Parathyroid adenoma (tissue), 2 donors: ENCODE results near the gene RPS16.

Source experiments
- H2AFZ ChIP-seq: fragments of 300-600 bp; sonication (generic); one replicate; pipeline ENCODE4 v1.7.0; 2017; ENCODE audit warnings: antibody characterized with exemption, mild to moderate bottlenecking
- H3K27ac ChIP-seq: fragments of 300-600 bp; sonication (generic); one replicate; pipeline ENCODE4 v1.7.0; 2017
- H3K27me3 ChIP-seq: fragments of 300-600 bp; sonication (generic); one replicate; pipeline ENCODE4 v1.7.0; 2017; ENCODE audit warnings: low read length; ENCODE audit not compliant: control insufficient read depth, insufficient read depth
- H3K36me3 ChIP-seq: fragments of 300-600 bp; sonication (generic); one replicate; pipeline ENCODE4 v1.7.0; 2017; ENCODE audit warnings: low read length; ENCODE audit not compliant: control insufficient read depth, insufficient read depth
- H3K4me1 ChIP-seq: fragments of 300-600 bp; sonication (generic); one replicate; pipeline ENCODE4 v1.7.0; 2017; ENCODE audit warnings: control low read depth
- H3K4me2 ChIP-seq: fragments of 300-600 bp; sonication (generic); one replicate; pipeline ENCODE4 v1.7.0; 2017; ENCODE audit warnings: low read length
- H3K4me3 ChIP-seq: fragments of 300-600 bp; sonication (generic); one replicate; pipeline ENCODE4 v1.7.0; 2017; ENCODE audit warnings: low read depth, low read length
- H3K79me2 ChIP-seq: fragments of 300-600 bp; sonication (generic); one replicate; pipeline ENCODE4 v1.7.0; 2017; ENCODE audit warnings: control low read depth
- H3K9ac ChIP-seq: fragments of 300-600 bp; sonication (generic); one replicate; pipeline ENCODE4 v1.7.0; 2017; ENCODE audit warnings: mild to moderate bottlenecking
- H3K9me3 ChIP-seq: fragments of 300-600 bp; sonication (generic); one replicate; pipeline ENCODE4 v1.7.0; 2017; ENCODE audit warnings: low read length; ENCODE audit not compliant: control insufficient read depth
- TF ChIP-seq, protein P1 (sequence below): fragments of 300-600 bp; sonication (generic); IDR thresholded peaks from one replicate; pipeline ENCODE4 v1.7.0; 2017; ENCODE audit warnings: antibody characterized with exemption, mild to moderate bottlenecking
- donor health status: primary hyperparathyroidism.

The RPS16 gene

DNA sequence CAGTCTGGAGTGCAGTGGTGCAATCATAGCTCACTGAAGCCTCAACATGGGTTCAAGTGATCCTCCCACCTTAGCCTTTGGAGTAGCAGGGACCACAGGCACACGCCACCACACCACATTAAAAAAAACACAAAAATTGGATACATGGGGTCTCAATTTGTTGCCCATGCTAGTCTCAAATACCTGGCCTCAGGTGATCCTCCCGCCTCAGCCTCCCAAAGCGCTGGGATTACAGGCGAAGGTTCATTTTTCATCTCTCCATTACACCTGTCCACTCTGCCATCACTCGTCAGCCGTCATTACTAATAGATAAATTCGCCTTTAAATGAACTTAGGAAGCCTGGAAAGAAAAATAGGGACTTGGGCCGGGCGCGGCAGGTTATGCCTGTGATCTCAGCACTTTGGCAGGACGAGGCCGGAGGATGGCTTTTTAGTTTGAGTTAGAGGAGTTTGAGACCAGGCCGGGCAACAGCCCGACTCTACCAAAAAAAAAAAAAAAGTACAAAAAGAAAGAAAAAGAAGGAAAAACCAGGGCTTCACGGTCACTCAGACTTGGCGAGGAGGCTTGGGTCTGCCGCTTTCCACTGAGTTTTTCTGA is 8.9 kb upstream of the RPS16 start:
- peak overlapping the region; percentile 84 for H3K27ac ChIP-seq

DNA sequence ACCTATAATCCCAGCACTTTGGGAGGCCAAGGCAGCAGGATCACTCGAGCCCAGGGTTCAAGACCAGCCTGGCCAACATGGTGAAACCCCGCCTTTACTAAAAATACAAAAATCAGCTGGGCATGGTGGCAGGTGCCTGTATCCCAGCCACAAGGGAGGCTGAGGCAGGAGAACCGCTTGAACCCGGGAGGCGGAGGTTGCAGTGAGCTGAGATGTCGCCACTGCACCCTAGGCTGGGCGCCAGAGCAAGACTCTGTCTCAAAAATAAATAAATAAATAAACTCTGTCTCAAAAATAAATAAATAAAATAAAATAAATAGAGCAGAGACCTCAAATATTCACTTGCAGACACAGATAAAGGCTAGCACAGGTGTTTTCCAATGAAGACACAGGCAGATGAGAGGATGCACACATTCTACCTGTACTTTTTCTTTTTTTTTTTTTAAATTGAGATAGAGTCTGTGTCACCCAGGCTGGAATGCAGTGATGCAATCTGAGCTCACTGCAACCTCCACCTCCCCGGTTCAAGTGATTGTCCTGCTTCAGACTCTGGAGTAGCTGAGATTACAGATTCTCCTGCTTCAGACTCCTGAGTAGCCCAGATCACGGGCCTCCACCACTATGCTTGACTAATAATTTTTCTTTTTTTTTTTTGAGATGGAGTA is 2.7 kb upstream of the RPS16 start:
- H3K4me3 ChIP-seq, result no peak overlapping the region
- H3K36me3 ChIP-seq, result no peaks in the 10 kb centered on the region
- no peak overlapping the region for H3K9ac ChIP-seq
- no peak overlapping the region for H3K4me2 ChIP-seq
- H3K9me3 ChIP-seq, result no peaks in the 10 kb centered on the region
- peaks cover 22% of the 10 kb centered on the region for H3K79me2 ChIP-seq
- H3K27ac ChIP-seq, result no peak overlapping the region
- H3K27me3 ChIP-seq, result no peaks in the 10 kb centered on the region
- TF ChIP-seq, protein P1, sequence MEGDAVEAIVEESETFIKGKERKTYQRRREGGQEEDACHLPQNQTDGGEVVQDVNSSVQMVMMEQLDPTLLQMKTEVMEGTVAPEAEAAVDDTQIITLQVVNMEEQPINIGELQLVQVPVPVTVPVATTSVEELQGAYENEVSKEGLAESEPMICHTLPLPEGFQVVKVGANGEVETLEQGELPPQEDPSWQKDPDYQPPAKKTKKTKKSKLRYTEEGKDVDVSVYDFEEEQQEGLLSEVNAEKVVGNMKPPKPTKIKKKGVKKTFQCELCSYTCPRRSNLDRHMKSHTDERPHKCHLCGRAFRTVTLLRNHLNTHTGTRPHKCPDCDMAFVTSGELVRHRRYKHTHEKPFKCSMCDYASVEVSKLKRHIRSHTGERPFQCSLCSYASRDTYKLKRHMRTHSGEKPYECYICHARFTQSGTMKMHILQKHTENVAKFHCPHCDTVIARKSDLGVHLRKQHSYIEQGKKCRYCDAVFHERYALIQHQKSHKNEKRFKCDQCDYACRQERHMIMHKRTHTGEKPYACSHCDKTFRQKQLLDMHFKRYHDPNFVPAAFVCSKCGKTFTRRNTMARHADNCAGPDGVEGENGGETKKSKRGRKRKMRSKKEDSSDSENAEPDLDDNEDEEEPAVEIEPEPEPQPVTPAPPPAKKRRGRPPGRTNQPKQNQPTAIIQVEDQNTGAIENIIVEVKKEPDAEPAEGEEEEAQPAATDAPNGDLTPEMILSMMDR, result no peak
- peaks cover 8% of the 10 kb centered on the region for H3K4me1 ChIP-seq
- no peak overlapping the region for H2AFZ ChIP-seq

More for the DNA sequence above, 8.9 kb upstream of the RPS16 start:
- Histone ChIP-seq H2AFZ (peak overlapping the region; percentile 87), H3K36me3 (no peaks in the 10 kb centered on the region), H3K4me1 (peaks cover 21% of the 10 kb centered on the region), H3K9me3 (no peaks in the 10 kb centered on the region), H3K4me3 (peak overlapping the region; percentile 100), H3K4me2 (peak overlapping the region; percentile 83), H3K9ac (peak overlapping the region; percentile 64), H3K79me2 (peaks cover 39% of the 10 kb centered on the region), H3K27me3 (no peaks in the 10 kb centered on the region)
- TF ChIP-seq, protein P1, result no peak

DNA sequence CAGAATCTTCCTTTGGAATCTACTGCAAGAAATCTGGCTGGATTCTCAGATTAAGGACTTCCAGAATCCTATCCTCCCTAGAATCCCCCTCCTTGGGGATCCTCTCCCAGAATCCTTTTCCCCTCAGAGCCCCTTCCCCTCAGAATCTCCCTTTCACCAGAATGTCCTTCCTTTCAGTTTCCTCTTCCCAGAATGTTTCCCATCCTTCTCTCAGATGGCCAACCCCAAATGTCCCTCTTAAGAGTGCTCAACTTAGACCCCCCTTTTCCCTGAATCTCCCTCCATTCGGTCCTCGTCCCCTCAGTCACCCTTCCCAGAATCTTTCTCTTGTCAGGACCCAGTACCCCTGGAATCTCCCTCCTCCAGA is 584 bp upstream of the RPS16 start:
- Histone ChIP-seq H3K27ac (peak overlapping the region; percentile 91), H3K4me3 (peak overlapping the region; percentile 100), H2AFZ (peak overlapping the region; percentile 98)

DNA sequence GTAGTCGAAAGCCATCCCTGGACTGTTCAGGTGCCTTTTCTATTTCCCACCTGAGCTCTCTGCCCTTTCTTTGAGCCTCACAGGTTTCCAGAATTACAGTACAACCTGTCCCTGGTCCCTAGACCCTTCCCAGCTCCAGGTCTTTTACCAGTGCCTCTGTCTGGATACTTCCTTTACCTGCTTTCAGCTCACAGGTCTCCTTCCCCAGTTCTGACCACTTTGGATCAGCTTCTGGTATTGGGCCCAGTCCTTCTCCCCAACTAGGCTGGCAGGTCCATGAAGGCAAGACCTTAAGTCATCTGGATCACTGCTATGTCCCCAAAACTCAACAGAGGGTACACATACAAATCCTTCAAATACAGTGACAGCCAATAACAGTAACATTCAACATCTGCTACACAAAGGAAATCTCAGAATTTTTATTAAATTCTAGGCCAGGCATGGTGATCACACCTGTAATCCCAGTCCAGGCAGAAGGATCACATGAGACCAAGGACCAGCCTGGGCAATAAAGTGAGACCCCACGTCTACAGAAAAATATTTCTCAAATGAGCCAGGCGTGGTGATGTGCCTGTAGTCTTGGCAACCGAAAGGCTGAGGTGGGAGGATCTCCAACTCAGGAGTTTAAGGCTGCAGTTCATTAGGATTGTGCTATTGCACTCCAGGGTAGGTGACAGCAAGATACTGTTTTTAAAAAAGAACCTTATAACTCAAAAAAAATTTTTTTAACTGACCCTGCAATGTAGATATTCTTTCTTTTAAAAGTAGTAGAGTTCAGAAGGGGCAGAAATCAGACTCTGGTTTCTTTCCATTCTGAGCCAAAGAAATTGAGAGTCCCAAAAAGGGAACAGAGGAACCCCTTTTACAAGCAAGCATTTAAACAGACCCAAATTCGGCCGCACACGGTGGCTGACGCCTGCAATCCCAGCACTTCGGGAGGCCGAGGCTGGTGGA is 1.3 kb downstream of the RPS16 start:
- TF ChIP-seq, protein P1, result no peak
- H3K4me2 ChIP-seq, result peak overlapping the region; percentile 97
- H3K27ac ChIP-seq, result peak overlapping the region; percentile 1
- H3K9me3 ChIP-seq, result no peaks in the 10 kb centered on the region
- H3K36me3 ChIP-seq, result no peaks in the 10 kb centered on the region
- no peak overlapping the region for H3K9ac ChIP-seq
- H2AFZ ChIP-seq, result no peak overlapping the region
- peaks cover 22% of the 10 kb centered on the region for H3K79me2 ChIP-seq
- no peaks in the 10 kb centered on the region for H3K27me3 ChIP-seq
- H3K4me3 ChIP-seq, result peak overlapping the region; percentile 100
- peaks cover 8% of the 10 kb centered on the region for H3K4me1 ChIP-seq

More for the DNA sequence above, 584 bp upstream of the RPS16 start:
- H3K79me2 ChIP-seq, result peaks cover 22% of the 10 kb centered on the region
- H3K9me3 ChIP-seq, result no peaks in the 10 kb centered on the region
- peaks cover 8% of the 10 kb centered on the region for H3K4me1 ChIP-seq
- no peaks in the 10 kb centered on the region for H3K27me3 ChIP-seq
- H3K9ac ChIP-seq, result peak overlapping the region; percentile 83
- no peaks in the 10 kb centered on the region for H3K36me3 ChIP-seq
- TF ChIP-seq, protein P1, result no peak
- H3K4me2 ChIP-seq, result peak overlapping the region; percentile 99
